GM12878 (cell line): ENCODE measurements around the gene TCL1B. TPM values are rescaled to one million over a fixed set of nuclear protein-coding genes. Genes with fewer than 3 reads are reported as not detected.

Source experiments
- ASH2L ChIP-seq: fragments of 300-600, 200-600 bp; sonication (generic); IDR thresholded peaks from 2 replicates; pipeline ENCODE4 v1.6.1; 2017; ENCODE audit warnings: low read depth, mild to moderate bottlenecking, borderline replicate concordance
- ATF7 ChIP-seq: fragments of 450-650 bp; IDR thresholded peaks from 2 replicates; pipeline ENCODE4 v1.6.1; 2016; ENCODE audit warnings: low read depth, mild to moderate bottlenecking
- BACH1 ChIP-seq: fragments of 450-650 bp; IDR thresholded peaks from 2 replicates; pipeline ENCODE4 v1.6.1; 2017; ENCODE audit warnings: mild to moderate bottlenecking, borderline replicate concordance
- BCL11A ChIP-seq: IDR thresholded peaks from 2 replicates; pipeline ENCODE4 v1.6.1; 2011; ENCODE audit warnings: low read depth, low read length
- CBX5 ChIP-seq: sonication (generic); IDR thresholded peaks from 2 replicates; pipeline ENCODE4 v1.6.1; 2016; ENCODE audit warnings: low read depth, moderate library complexity, mild to moderate bottlenecking, inconsistent platforms
- CREM ChIP-seq: IDR thresholded peaks from 2 replicates; pipeline ENCODE4 v1.6.1; 2014; ENCODE audit warnings: antibody characterized with exemption, low read depth
- CTCF ChIP-seq, 3 experiments: IDR thresholded peaks in 2 of 3; conservative IDR thresholded peaks in 1 of 3; 2 replicates each; pipeline ENCODE4 v1.5.1; 2011; ENCODE audit warnings: low read depth in 3 of 3, low read length in 3 of 3, mild to moderate bottlenecking in 3 of 3, control low read depth in 2 of 3, moderate library complexity in 2 of 3, inconsistent platforms in 1 of 3, mixed read lengths in 1 of 3; ENCODE audit not compliant: control insufficient read depth in 2 of 3, insufficient read depth in 1 of 3; ENCODE audit errors: extremely low read depth in 1 of 3
- EP300 ChIP-seq, 2 experiments: fragments of 150-350 bp in 1 of 2; IDR thresholded peaks; 2 replicates each; pipeline ENCODE4 v1.6.1; 2011 to 2012; ENCODE audit warnings: low read depth in 2 of 2, low read length in 2 of 2, borderline replicate concordance in 1 of 2, improper control_type of control experiment in 1 of 2, inconsistent platforms in 1 of 2; ENCODE audit not compliant: control insufficient read depth in 1 of 2
- JUNB ChIP-seq: IDR thresholded peaks from 2 replicates; pipeline ENCODE4 v1.6.1; 2016; ENCODE audit warnings: antibody characterized with exemption, mild to moderate bottlenecking
- NFIC ChIP-seq: IDR thresholded peaks from 2 replicates; pipeline ENCODE4 v1.6.1; 2012; ENCODE audit warnings: low read depth, mild to moderate bottlenecking, inconsistent platforms, low read length, moderate library complexity
- NFYB ChIP-seq: IDR thresholded peaks from 2 replicates; pipeline ENCODE4 v1.6.1; 2011; ENCODE audit warnings: low read depth, mild to moderate bottlenecking, low read length, improper control_type of control experiment, moderate library complexity; ENCODE audit not compliant: insufficient read depth
- RAD51 ChIP-seq: fragments of 450-650 bp; IDR thresholded peaks from 2 replicates; pipeline ENCODE4 v1.6.1; 2016; ENCODE audit warnings: moderate library complexity, mild to moderate bottlenecking, inconsistent platforms
- RUNX3 ChIP-seq: IDR thresholded peaks from 2 replicates; pipeline ENCODE4 v1.6.1; 2012; ENCODE audit warnings: low read length, inconsistent platforms
- SPI1 ChIP-seq: IDR thresholded peaks from 2 replicates; pipeline ENCODE4 v1.6.1; 2011; ENCODE audit warnings: low read depth, mild to moderate bottlenecking, low read length, moderate library complexity, borderline replicate concordance; ENCODE audit not compliant: insufficient read depth
- TCF12 ChIP-seq: IDR thresholded peaks from 2 replicates; pipeline ENCODE4 v1.6.1; 2011; ENCODE audit warnings: low read depth, mild to moderate bottlenecking, low read length
- TCF3 ChIP-seq: IDR thresholded peaks from 2 replicates; pipeline ENCODE4 v1.6.1; 2012; ENCODE audit warnings: low read depth, mild to moderate bottlenecking, low read length, borderline replicate concordance; ENCODE audit not compliant: insufficient read depth
- TCF7 ChIP-seq: IDR thresholded peaks from 2 replicates; pipeline ENCODE4 v1.6.1; 2014; ENCODE audit warnings: antibody characterized with exemption, borderline replicate concordance
- polyA plus RNA-seq, 11 experiments: library from polyadenylated mRNA; depleted of rRNA in 4 of 11; unstranded in 6 of 11; stranded (reverse) in 5 of 11; fragments of >200 nt; fragmentation: Nextera tagmentation in 4 of 11; fragmentation: Illumina TruSeq in 1 of 11; extraction: Ambion mirVana in 4 of 11; extraction: Trizol in 1 of 11; gene quantifications; 1 replicate in 1 of 11; 2 replicates in 10 of 11; pipeline versions ENCODE4 v1.2.1 to v1.2.3, GENCODE V29; 2011 to 2016; ENCODE audit warnings: inconsistent platforms in 2 of 11, missing spikeins in 2 of 11, low read depth in 1 of 11
- total RNA-seq, 4 experiments: library from RNA; depleted of rRNA in 3 of 4; stranded (reverse); fragments of >200 nt in 3 of 4; fragmentation: Illumina TruSeq in 1 of 4; extraction: Trizol in 1 of 4; gene quantifications; 2 replicates each; pipeline versions ENCODE4 v1.2.1 to v1.2.3, GENCODE V29; 2013 to 2021
- TF ChIP-seq, protein P1 (sequence below): IDR thresholded peaks from 2 replicates; pipeline ENCODE4 v1.6.1; 2012; ENCODE audit warnings: low read length, inconsistent platforms
- TF ChIP-seq, protein P2 (sequence below): fragments of 450-650 bp; IDR thresholded peaks from 2 replicates; pipeline ENCODE4 v1.6.1; 2016; ENCODE audit warnings: mild to moderate bottlenecking
- TF ChIP-seq, protein P3 (sequence below): fragments of 450-650 bp; IDR thresholded peaks from 2 replicates; pipeline ENCODE4 v1.6.1; 2017; ENCODE audit warnings: mild to moderate bottlenecking, moderate library complexity

The TCL1B gene
- total and polyA plus RNA-seq, 10 of the 15 experiments (the other 5 are each of a cell fraction or from before 2014, with no cell fraction given) = 0.10 to 0.18 (median 0.13) TPM; not detected in 6

DNA sequence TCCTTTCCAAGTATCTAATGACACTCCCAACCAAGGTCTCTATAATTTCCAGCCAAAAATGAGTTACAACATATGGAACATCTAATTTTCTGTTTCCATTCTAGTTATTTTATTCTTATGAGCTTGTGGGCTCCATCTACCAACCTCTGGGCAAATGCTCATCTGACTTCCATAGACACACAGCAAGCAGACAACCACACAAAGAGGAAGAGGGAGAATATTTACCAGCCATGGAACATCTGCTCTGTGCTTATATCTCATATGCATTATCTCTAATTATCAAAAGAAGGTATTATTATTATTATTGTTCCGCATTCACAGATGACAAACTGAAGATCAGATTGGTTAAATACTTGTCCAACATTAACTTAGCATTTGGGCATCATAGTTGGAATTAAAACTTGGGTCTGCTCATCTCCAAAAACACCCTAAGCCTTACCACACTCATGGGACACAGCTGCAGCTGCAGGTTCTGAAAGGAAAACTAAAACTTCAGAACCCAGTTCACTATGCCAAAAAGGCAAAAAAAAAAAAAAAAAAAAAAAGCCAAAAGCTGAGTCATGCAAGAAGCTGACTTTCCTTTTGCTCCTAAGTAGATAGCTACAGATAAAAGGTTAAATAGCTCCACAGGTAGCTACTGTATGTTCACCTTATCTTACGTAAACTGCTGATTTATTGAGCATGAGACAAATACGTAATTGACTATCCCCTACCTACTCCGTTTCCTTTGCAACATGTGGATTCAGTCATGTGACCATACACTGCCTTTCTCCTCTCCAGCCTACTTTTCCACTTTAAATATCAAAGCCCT, 23.6 kb upstream of the TCL1B start (continued):
- TF ChIP-seq RUNX3 = peak; percentile 70
- no peak for TF ChIP-seq CBX5
- TF ChIP-seq BCL11A = 0 out of 2 replicates have a peak, but pooled peaks have one; percentile 19
- TF ChIP-seq NFIC = peak; percentile 53
- TF ChIP-seq EP300 (IDR thresholded peaks at IDR 0.05; ENCODE audit: borderline replicate concordance in 1 of 2, control insufficient read depth in 1 of 2, low read depth in 2 of 2, low read length in 2 of 2) = 0 out of 4 replicates have a peak, but pooled peaks of 1 of the 2 experiments have one; percentile 19
- TF ChIP-seq TCF7 = no peak
- TF ChIP-seq, protein P1, sequence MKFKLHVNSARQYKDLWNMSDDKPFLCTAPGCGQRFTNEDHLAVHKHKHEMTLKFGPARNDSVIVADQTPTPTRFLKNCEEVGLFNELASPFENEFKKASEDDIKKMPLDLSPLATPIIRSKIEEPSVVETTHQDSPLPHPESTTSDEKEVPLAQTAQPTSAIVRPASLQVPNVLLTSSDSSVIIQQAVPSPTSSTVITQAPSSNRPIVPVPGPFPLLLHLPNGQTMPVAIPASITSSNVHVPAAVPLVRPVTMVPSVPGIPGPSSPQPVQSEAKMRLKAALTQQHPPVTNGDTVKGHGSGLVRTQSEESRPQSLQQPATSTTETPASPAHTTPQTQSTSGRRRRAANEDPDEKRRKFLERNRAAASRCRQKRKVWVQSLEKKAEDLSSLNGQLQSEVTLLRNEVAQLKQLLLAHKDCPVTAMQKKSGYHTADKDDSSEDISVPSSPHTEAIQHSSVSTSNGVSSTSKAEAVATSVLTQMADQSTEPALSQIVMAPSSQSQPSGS = peak; percentile 74
- TF ChIP-seq JUNB = peak; percentile 49; the same call in 1 of the 2 replicates
- peak; percentile 93 for TF ChIP-seq RAD51
- TF ChIP-seq, protein P2, sequence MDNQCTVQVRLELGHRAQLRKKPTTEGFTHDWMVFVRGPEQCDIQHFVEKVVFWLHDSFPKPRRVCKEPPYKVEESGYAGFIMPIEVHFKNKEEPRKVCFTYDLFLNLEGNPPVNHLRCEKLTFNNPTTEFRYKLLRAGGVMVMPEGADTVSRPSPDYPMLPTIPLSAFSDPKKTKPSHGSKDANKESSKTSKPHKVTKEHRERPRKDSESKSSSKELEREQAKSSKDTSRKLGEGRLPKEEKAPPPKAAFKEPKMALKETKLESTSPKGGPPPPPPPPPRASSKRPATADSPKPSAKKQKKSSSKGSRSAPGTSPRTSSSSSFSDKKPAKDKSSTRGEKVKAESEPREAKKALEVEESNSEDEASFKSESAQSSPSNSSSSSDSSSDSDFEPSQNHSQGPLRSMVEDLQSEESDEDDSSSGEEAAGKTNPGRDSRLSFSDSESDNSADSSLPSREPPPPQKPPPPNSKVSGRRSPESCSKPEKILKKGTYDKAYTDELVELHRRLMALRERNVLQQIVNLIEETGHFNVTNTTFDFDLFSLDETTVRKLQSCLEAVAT = no peak
- peak; percentile 89 for TF ChIP-seq TCF12
- no peak for TF ChIP-seq NFYB
- 0 out of 2 replicates have a peak, but pooled peaks have one; percentile 75 for TF ChIP-seq ASH2L
- no peak for TF ChIP-seq CTCF (IDR thresholded peaks at IDR 0.05 in 2 of 3, conservative IDR thresholded peaks at IDR 0.05 in 1 of 3; ENCODE audit: control insufficient read depth in 2 of 3, extremely low read depth in 1 of 3, insufficient read depth in 1 of 3, low read depth in 3 of 3, low read length in 3 of 3)
- TF ChIP-seq BACH1 = peak; percentile 68; the same call in 1 of the 2 replicates
- TF ChIP-seq CREM = no peak; the same call in 1 of the 2 replicates
- TF ChIP-seq SPI1 = peak; percentile 61; the same call in 1 of the 2 replicates
- TF ChIP-seq TCF3 = peak; percentile 73; the same call in 1 of the 2 replicates
- peak; percentile 64 for TF ChIP-seq ATF7
- TF ChIP-seq, protein P3, sequence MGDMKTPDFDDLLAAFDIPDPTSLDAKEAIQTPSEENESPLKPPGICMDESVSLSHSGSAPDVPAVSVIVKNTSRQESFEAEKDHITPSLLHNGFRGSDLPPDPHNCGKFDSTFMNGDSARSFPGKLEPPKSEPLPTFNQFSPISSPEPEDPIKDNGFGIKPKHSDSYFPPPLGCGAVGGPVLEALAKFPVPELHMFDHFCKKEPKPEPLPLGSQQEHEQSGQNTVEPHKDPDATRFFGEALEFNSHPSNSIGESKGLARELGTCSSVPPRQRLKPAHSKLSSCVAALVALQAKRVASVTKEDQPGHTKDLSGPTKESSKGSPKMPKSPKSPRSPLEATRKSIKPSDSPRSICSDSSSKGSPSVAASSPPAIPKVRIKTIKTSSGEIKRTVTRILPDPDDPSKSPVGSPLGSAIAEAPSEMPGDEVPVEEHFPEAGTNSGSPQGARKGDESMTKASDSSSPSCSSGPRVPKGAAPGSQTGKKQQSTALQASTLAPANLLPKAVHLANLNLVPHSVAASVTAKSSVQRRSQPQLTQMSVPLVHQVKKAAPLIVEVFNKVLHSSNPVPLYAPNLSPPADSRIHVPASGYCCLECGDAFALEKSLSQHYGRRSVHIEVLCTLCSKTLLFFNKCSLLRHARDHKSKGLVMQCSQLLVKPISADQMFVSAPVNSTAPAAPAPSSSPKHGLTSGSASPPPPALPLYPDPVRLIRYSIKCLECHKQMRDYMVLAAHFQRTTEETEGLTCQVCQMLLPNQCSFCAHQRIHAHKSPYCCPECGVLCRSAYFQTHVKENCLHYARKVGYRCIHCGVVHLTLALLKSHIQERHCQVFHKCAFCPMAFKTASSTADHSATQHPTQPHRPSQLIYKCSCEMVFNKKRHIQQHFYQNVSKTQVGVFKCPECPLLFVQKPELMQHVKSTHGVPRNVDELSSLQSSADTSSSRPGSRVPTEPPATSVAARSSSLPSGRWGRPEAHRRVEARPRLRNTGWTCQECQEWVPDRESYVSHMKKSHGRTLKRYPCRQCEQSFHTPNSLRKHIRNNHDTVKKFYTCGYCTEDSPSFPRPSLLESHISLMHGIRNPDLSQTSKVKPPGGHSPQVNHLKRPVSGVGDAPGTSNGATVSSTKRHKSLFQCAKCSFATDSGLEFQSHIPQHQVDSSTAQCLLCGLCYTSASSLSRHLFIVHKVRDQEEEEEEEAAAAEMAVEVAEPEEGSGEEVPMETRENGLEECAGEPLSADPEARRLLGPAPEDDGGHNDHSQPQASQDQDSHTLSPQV = no peak
